H9 (cell line): Measurements from ENCODE around the gene SLC46A2. TPM values are rescaled to one million over a fixed set of nuclear protein-coding genes. Genes with fewer than 3 reads are reported as not detected.

Source experiments
- DNase-seq: peaks from one replicate; pipeline ENCODE4 v3.0.0-alpha.2; 2017
- H2AFZ ChIP-seq: one replicate; pipeline ENCODE4 v1.6.1; 2013; ENCODE audit warnings: mild to moderate bottlenecking, low read length, control low read depth, moderate library complexity
- H2AK5ac ChIP-seq: 2 replicates; pipeline ENCODE4 v1.6.1; 2013; ENCODE audit warnings: low read length, control low read depth, mixed read lengths; ENCODE audit not compliant: insufficient read length
- H2BK120ac ChIP-seq: one replicate; pipeline ENCODE4 v1.6.1; 2013; ENCODE audit warnings: low read depth, mild to moderate bottlenecking, low read length, control low read depth, inconsistent platforms; ENCODE audit not compliant: poor library complexity, severe bottlenecking
- H2BK12ac ChIP-seq: 2 replicates; pipeline ENCODE4 v1.6.1; 2013; ENCODE audit warnings: low read length, control low read depth, mixed read lengths, low read depth; ENCODE audit not compliant: insufficient read length
- H2BK15ac ChIP-seq: 2 replicates; pipeline ENCODE4 v1.6.1; 2013; ENCODE audit warnings: low read depth, low read length, control low read depth
- H2BK20ac ChIP-seq: one replicate; pipeline ENCODE4 v1.6.1; 2013; ENCODE audit warnings: low read depth, mild to moderate bottlenecking, low read length, control low read depth, inconsistent platforms; ENCODE audit not compliant: poor library complexity, severe bottlenecking
- H2BK5ac ChIP-seq: 2 replicates; pipeline ENCODE4 v1.6.1; 2013; ENCODE audit warnings: low read length, control low read depth, mixed read lengths; ENCODE audit not compliant: insufficient read length
- H3K14ac ChIP-seq: 2 replicates; pipeline ENCODE4 v1.6.1; 2013; ENCODE audit warnings: low read length, control low read depth; ENCODE audit not compliant: insufficient read depth
- H3K18ac ChIP-seq: 2 replicates; pipeline ENCODE4 v1.6.1; 2013; ENCODE audit warnings: low read depth, mild to moderate bottlenecking, mixed read lengths, low read length, control low read depth; ENCODE audit not compliant: insufficient read length
- H3K23ac ChIP-seq: 2 replicates; pipeline ENCODE4 v1.6.1; 2013; ENCODE audit warnings: low read length, control low read depth, mixed read lengths, low read depth; ENCODE audit not compliant: insufficient read length
- H3K23me2 ChIP-seq: 2 replicates; pipeline ENCODE4 v1.6.1; 2013; ENCODE audit warnings: low read depth, mild to moderate bottlenecking, mixed read lengths, low read length, control low read depth; ENCODE audit not compliant: insufficient read length, poor library complexity, severe bottlenecking
- H3K27ac ChIP-seq: 2 replicates; pipeline ENCODE4 v1.5.1; 2013; ENCODE audit warnings: low read length, control low read depth, mixed read lengths, low read depth; ENCODE audit not compliant: insufficient read length
- H3K27me3 ChIP-seq: 2 replicates; pipeline ENCODE4 v1.6.1; 2013; ENCODE audit warnings: low read length, control low read depth, inconsistent platforms; ENCODE audit not compliant: insufficient read depth
- H3K4ac ChIP-seq: 2 replicates; pipeline ENCODE4 v1.6.1; 2013; ENCODE audit warnings: low read depth, mild to moderate bottlenecking, control low read depth, inconsistent platforms, low read length, moderate library complexity
- H3K4me1 ChIP-seq: 2 replicates; pipeline ENCODE4 v1.6.1; 2013; ENCODE audit warnings: low read length, control low read depth, inconsistent platforms; ENCODE audit not compliant: insufficient read depth
- H3K4me2 ChIP-seq: 2 replicates; pipeline ENCODE4 v1.6.1; 2013; ENCODE audit warnings: low read length, control low read depth, mixed read lengths; ENCODE audit not compliant: insufficient read length, insufficient read depth
- H3K56ac ChIP-seq: 2 replicates; pipeline ENCODE4 v1.6.1; 2013; ENCODE audit warnings: low read depth, mild to moderate bottlenecking, mixed read lengths, low read length, control low read depth; ENCODE audit not compliant: insufficient read length
- H3K79me1 ChIP-seq: 2 replicates; pipeline ENCODE4 v1.6.1; 2013; ENCODE audit warnings: low read depth, mild to moderate bottlenecking, moderate library complexity, low read length, control low read depth, inconsistent platforms; ENCODE audit not compliant: insufficient read depth, poor library complexity, severe bottlenecking
- H3K79me2 ChIP-seq: 2 replicates; pipeline ENCODE4 v1.6.1; 2013; ENCODE audit warnings: low read length, control low read depth, inconsistent platforms; ENCODE audit not compliant: insufficient read depth
- H3K9ac ChIP-seq: 2 replicates; pipeline ENCODE4 v1.6.1; 2013; ENCODE audit warnings: low read length, control low read depth, mixed read lengths; ENCODE audit not compliant: insufficient read length; ENCODE audit errors: extremely low read depth
- H3K9me3 ChIP-seq: one replicate; pipeline ENCODE4 v1.6.1; 2013; ENCODE audit warnings: low read depth, low read length, inconsistent platforms; ENCODE audit not compliant: control insufficient read depth
- H3T11ph ChIP-seq: one replicate; pipeline ENCODE4 v1.6.1; 2013; ENCODE audit warnings: mild to moderate bottlenecking, low read length, control low read depth, inconsistent platforms
- H4K20me1 ChIP-seq: one replicate; pipeline ENCODE4 v1.6.1; 2013; ENCODE audit not compliant: control insufficient read depth, insufficient read length, insufficient read depth
- H4K5ac ChIP-seq: 2 replicates; pipeline ENCODE4 v1.6.1; 2013; ENCODE audit warnings: low read depth, mild to moderate bottlenecking, mixed read lengths, low read length, control low read depth; ENCODE audit not compliant: insufficient read length
- H4K8ac ChIP-seq: replicated peaks from 2 replicates; pipeline ENCODE4 v1.6.1; 2013; ENCODE audit warnings: low read length, control low read depth, mixed read lengths, low read depth; ENCODE audit not compliant: insufficient read length
- H4K91ac ChIP-seq: 2 replicates; pipeline ENCODE4 v1.6.1; 2013; ENCODE audit warnings: low read depth, mild to moderate bottlenecking, moderate library complexity, mixed read lengths, low read length, control low read depth; ENCODE audit not compliant: insufficient read length
- H3K27ac Mint-ChIP-seq, 3 experiments: 2 replicates in 2 of 3; 3 replicates in 1 of 3; pipeline ENCODE4 v1.8.0; 2020 to 2021; ENCODE audit warnings: mixed read lengths in 3 of 3, mild to moderate bottlenecking in 1 of 3, moderate library complexity in 1 of 3
- H3K27me3 Mint-ChIP-seq: 2 replicates; pipeline ENCODE4 v1.8.0; 2021; ENCODE audit warnings: low read depth, mild to moderate bottlenecking, moderate library complexity, mixed read lengths
- H3K36me3 Mint-ChIP-seq, 3 experiments: 2 replicates in 2 of 3; 3 replicates in 1 of 3; pipeline ENCODE4 v1.8.0; 2020 to 2021; ENCODE audit warnings: low read depth in 3 of 3, mixed read lengths in 3 of 3; ENCODE audit not compliant: insufficient read depth in 1 of 3
- H3K4me1 Mint-ChIP-seq, 2 experiments: 2 replicates each; pipeline ENCODE4 v1.8.0; 2020; ENCODE audit warnings: mixed read lengths in 2 of 2
- H3K4me3 Mint-ChIP-seq, 2 experiments: 2 replicates in 1 of 2; 3 replicates in 1 of 2; pipeline ENCODE4 v1.8.0; 2020 to 2021; ENCODE audit warnings: mild to moderate bottlenecking in 2 of 2, mixed read lengths in 2 of 2, moderate library complexity in 1 of 2
- H3K9me3 Mint-ChIP-seq, 2 experiments: 2 replicates in 1 of 2; 3 replicates in 1 of 2; pipeline ENCODE4 v1.8.0; 2020; ENCODE audit warnings: mild to moderate bottlenecking in 2 of 2, mixed read lengths in 2 of 2, moderate library complexity in 1 of 2
- WGBS: extraction: QIAGEN DNeasy Blood & Tissue Kit; methylation state at CpG from one replicate; pipeline ENCODE4 v1.1.7; 2013; ENCODE audit warnings: missing lambda C conversion rate, low lambda C conversion rate, mixed read lengths; ENCODE audit not compliant: insufficient read length; ENCODE audit errors: extremely low coverage; 5-methylcytosine and 5-hydroxymethylcytosine counted together
- total RNA-seq: library from RNA; stranded (reverse); gene quantifications from 2 replicates; pipeline ENCODE4 v1.2.1, GENCODE V29; 2021
- TF ChIP-seq, protein P1 (sequence below): fragments of 200-600 bp; sonication (generic); conservative IDR thresholded peaks from 3 replicates; pipeline ENCODE4 v1.8.0; 2021; ENCODE audit warnings: antibody characterized with exemption, mild to moderate bottlenecking

SLC46A2 gene
- total RNA-seq, 1 experiment from 2014 or later = not detected

DNA sequence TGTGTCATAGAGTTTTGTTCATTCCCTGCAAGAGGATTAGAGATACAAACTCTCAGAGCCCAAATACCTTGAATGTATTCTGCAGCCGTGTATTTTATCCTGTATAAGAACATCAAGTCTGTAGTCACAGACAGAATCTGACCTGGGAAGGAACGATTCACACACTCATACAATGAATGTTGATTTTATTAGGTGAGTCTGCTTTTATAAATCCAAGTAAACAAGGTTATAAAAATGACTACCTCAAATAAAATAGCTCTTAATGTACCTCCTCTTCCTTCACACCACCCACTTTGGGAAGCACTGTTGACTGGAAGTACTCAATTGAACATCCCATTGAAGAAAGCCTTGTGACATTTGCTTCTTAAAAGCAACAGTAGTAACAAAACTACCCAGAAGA, 11.9 kb downstream of the SLC46A2 start:
- no peak overlapping the region for H2AFZ ChIP-seq

More for the DNA sequence above, 11.9 kb downstream of the SLC46A2 start:
- Histone ChIP-seq H2BK20ac (no peak overlapping the region), H3K23me2 (no peaks in the 10 kb centered on the region), H3K23ac (no peak overlapping the region), H3K79me2 (no peaks in the 10 kb centered on the region), H4K8ac (no peak overlapping the region), H3K14ac (no peak overlapping the region), H3K4me2 (no peak overlapping the region), H2BK12ac (no peak overlapping the region), H3K4ac (no peak overlapping the region), H3K4me1 (no peaks in the 10 kb centered on the region), H2BK15ac (no peak overlapping the region), H2BK120ac (no peak overlapping the region), H2BK5ac (no peak overlapping the region), H4K91ac (no peak overlapping the region), H3K79me1 (no peaks in the 10 kb centered on the region), H3T11ph (no peak overlapping the region), H3K9me3 (no peaks in the 10 kb centered on the region), H4K20me1 (no peaks in the 10 kb centered on the region), H3K9ac (no peak overlapping the region), H3K18ac (no peak overlapping the region), H3K56ac (no peak overlapping the region), H3K27ac (no peak overlapping the region), H3K27me3 (no peaks in the 10 kb centered on the region), H2AK5ac (no peak overlapping the region), H4K5ac (no peak overlapping the region)
- TF ChIP-seq, protein P1, sequence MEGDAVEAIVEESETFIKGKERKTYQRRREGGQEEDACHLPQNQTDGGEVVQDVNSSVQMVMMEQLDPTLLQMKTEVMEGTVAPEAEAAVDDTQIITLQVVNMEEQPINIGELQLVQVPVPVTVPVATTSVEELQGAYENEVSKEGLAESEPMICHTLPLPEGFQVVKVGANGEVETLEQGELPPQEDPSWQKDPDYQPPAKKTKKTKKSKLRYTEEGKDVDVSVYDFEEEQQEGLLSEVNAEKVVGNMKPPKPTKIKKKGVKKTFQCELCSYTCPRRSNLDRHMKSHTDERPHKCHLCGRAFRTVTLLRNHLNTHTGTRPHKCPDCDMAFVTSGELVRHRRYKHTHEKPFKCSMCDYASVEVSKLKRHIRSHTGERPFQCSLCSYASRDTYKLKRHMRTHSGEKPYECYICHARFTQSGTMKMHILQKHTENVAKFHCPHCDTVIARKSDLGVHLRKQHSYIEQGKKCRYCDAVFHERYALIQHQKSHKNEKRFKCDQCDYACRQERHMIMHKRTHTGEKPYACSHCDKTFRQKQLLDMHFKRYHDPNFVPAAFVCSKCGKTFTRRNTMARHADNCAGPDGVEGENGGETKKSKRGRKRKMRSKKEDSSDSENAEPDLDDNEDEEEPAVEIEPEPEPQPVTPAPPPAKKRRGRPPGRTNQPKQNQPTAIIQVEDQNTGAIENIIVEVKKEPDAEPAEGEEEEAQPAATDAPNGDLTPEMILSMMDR = no peak
- Mint-ChIP-seq H3K9me3 (no peaks in the 10 kb centered on the region), H3K27me3 (no peaks in the 10 kb centered on the region), H3K4me1 (no peaks in the 10 kb centered on the region), H3K4me3 (no peak overlapping the region), H3K27ac (no peak overlapping the region), H3K36me3 (peaks cover 5 to 9% (median 7%) of the 10 kb centered on the region in 3 experiments; a peak in 5 of 7 replicates)
- WGBS = no CpG with 5 or more reads among the region's 2 CpGs
- no peak for DNase-seq
